H1 (cell line): ENCODE results near the gene PCDHA1. TPM values are rescaled to one million over a fixed set of nuclear protein-coding genes. Genes with fewer than 3 reads are reported as not detected.

Source experiments
- CTCF ChIA-PET: fragments of 300-600 bp; sonication (Branson Sonifier 250); formaldehyde crosslinking; loops from one replicate; lab custom pipeline; 2021; ENCODE audit not compliant: partially characterized antibody; lab: Charles Lee
- POLR2A ChIA-PET: fragments of 300-600 bp; sonication (Branson Sonifier 250); formaldehyde crosslinking; loops from one replicate; lab custom pipeline; 2021; ENCODE audit warnings: inconsistent platforms; ENCODE audit not compliant: partially characterized antibody; lab: Charles Lee
- DNase-seq, 2 experiments: peaks; one replicate each; pipeline versions ENCODE4 v3.0.0 to v3.0.0-alpha.2; 2010 to 2022; ENCODE audit warnings: low spot score in 2 of 2, low read depth in 1 of 2, mixed read lengths in 1 of 2
- FAIRE-seq: peaks from 2 replicates; lab custom pipeline; 2011; peaks lifted over from hg19 to GRCh38; lab: Jason Lieb, UNC
- H2AFZ ChIP-seq: 2 replicates; pipeline ENCODE4 v1.8.1; 2012; ENCODE audit warnings: low read length, inconsistent platforms
- H2AK5ac ChIP-seq: 2 replicates; pipeline ENCODE4 v1.6.1; 2013; ENCODE audit warnings: low read depth, low read length
- H2BK120ac ChIP-seq: replicated peaks from 2 replicates; pipeline ENCODE3; 2013; ENCODE audit warnings: low read depth, low read length, inconsistent platforms
- H2BK12ac ChIP-seq: 2 replicates; pipeline ENCODE4 v1.6.1; 2013; ENCODE audit warnings: low read depth, low read length
- H2BK15ac ChIP-seq: 2 replicates; pipeline ENCODE4 v1.6.1; 2013; ENCODE audit warnings: low read length
- H2BK20ac ChIP-seq: 2 replicates; pipeline ENCODE4 v1.6.1; 2013; ENCODE audit warnings: low read length
- H2BK5ac ChIP-seq: 2 replicates; pipeline ENCODE4 v1.6.1; 2013; ENCODE audit warnings: low read depth, low read length
- H3K14ac ChIP-seq: 2 replicates; pipeline ENCODE4 v1.6.1; 2013; ENCODE audit warnings: inconsistent platforms; ENCODE audit not compliant: insufficient read length
- H3K18ac ChIP-seq: 2 replicates; pipeline ENCODE4 v1.6.1; 2013; ENCODE audit warnings: low read length; ENCODE audit errors: extremely low read depth
- H3K23ac ChIP-seq: 2 replicates; pipeline ENCODE4 v1.6.1; 2013; ENCODE audit warnings: inconsistent platforms; ENCODE audit not compliant: insufficient read length
- H3K23me2 ChIP-seq: 2 replicates; pipeline ENCODE4 v1.6.1; 2013; ENCODE audit warnings: low read depth, low read length
- H3K27ac ChIP-seq: 2 replicates; pipeline ENCODE4 v1.6.1; 2011; ENCODE audit warnings: low read depth, low read length, inconsistent platforms
- H3K27me3 ChIP-seq, 4 experiments: replicated peaks in 1 of 4; 1 replicate in 1 of 4; 2 replicates in 3 of 4; pipeline versions ENCODE4 v1.6.1 to v1.8.1; 2011 to 2013; ENCODE audit warnings: low read length in 3 of 4, mild to moderate bottlenecking in 3 of 4, inconsistent platforms in 2 of 4, mixed read lengths in 2 of 4, moderate library complexity in 1 of 4; ENCODE audit not compliant: control insufficient read depth in 3 of 4, insufficient read depth in 3 of 4; ENCODE audit errors: extremely low read depth in 1 of 4
- H3K36me3 ChIP-seq, 4 experiments: 2 replicates each; pipeline versions ENCODE4 v1.6.1 to v1.8.1; 2011 to 2013; ENCODE audit warnings: mild to moderate bottlenecking in 4 of 4, low read length in 3 of 4, moderate library complexity in 2 of 4, control low read depth in 1 of 4, inconsistent platforms in 1 of 4; ENCODE audit not compliant: insufficient read depth in 4 of 4, control insufficient read depth in 2 of 4
- H3K4ac ChIP-seq: replicated peaks from 2 replicates; pipeline ENCODE3; 2013; ENCODE audit warnings: low read length, low read depth, mixed read lengths, inconsistent platforms; ENCODE audit not compliant: insufficient read length
- H3K4me1 ChIP-seq, 4 experiments: replicated peaks in 1 of 4; 1 replicate in 1 of 4; 2 replicates in 3 of 4; pipeline versions ENCODE4 v1.6.1 to v1.8.1; 2011 to 2013; ENCODE audit warnings: low read length in 3 of 4, inconsistent platforms in 2 of 4, mixed read lengths in 1 of 4; ENCODE audit not compliant: insufficient read depth in 4 of 4, control insufficient read depth in 3 of 4
- H3K4me2 ChIP-seq, 2 experiments: 2 replicates each; pipeline versions ENCODE4 v1.6.1 to v1.8.1; 2011 to 2013; ENCODE audit warnings: low read depth in 2 of 2, low read length in 2 of 2, control low read depth in 1 of 2, inconsistent platforms in 1 of 2, mild to moderate bottlenecking in 1 of 2; ENCODE audit not compliant: insufficient read depth in 1 of 2
- H3K4me3 ChIP-seq, 4 experiments: fragments of 200-600, 300-600 bp in 1 of 4; sonication (generic), shearing (Covaris generic), sonication (Bioruptor Twin) in 1 of 4; 2 replicates each; pipeline versions ENCODE4 v1.5.1 to v1.8.1; 2011 to 2016; ENCODE audit warnings: low read length in 4 of 4, low read depth in 3 of 4, control low read depth in 2 of 4, inconsistent platforms in 2 of 4, mild to moderate bottlenecking in 2 of 4, mixed read lengths in 1 of 4, moderate library complexity in 1 of 4; ENCODE audit not compliant: insufficient read depth in 2 of 4; ENCODE audit errors: extremely low read depth in 1 of 4
- H3K56ac ChIP-seq: replicated peaks from 2 replicates; pipeline ENCODE3; 2013; ENCODE audit warnings: low read depth, mild to moderate bottlenecking, mixed read lengths, low read length, inconsistent platforms; ENCODE audit not compliant: insufficient read length
- H3K79me1 ChIP-seq: 2 replicates; pipeline ENCODE4 v1.6.1; 2013; ENCODE audit warnings: low read depth, low read length, control low read depth
- H3K79me2 ChIP-seq, 2 experiments: 2 replicates each; pipeline versions ENCODE4 v1.6.1 to v1.8.1; 2012 to 2013; ENCODE audit warnings: low read length in 2 of 2, mild to moderate bottlenecking in 2 of 2, inconsistent platforms in 1 of 2; ENCODE audit not compliant: insufficient read depth in 2 of 2, control insufficient read depth in 1 of 2
- H3K9ac ChIP-seq, 4 experiments: replicated peaks in 1 of 4; 1 replicate in 1 of 4; 2 replicates in 3 of 4; pipeline versions ENCODE4 v1.6.1 to v1.8.1; 2011 to 2013; ENCODE audit warnings: low read depth in 3 of 4, low read length in 3 of 4, control low read depth in 2 of 4, mild to moderate bottlenecking in 2 of 4, moderate library complexity in 2 of 4, inconsistent platforms in 1 of 4; ENCODE audit errors: extremely low read depth in 1 of 4
- H3K9me3 ChIP-seq, 2 experiments: 2 replicates each; pipeline versions ENCODE4 v1.6.1 to v1.8.1; 2012 to 2013; ENCODE audit warnings: mild to moderate bottlenecking in 2 of 2, moderate library complexity in 2 of 2, control low read depth in 1 of 2, inconsistent platforms in 1 of 2, low read depth in 1 of 2, low read length in 1 of 2, mixed read lengths in 1 of 2; ENCODE audit not compliant: insufficient read depth in 2 of 2
- H4K20me1 ChIP-seq, 2 experiments: replicated peaks in 1 of 2; 2 replicates each; pipeline versions ENCODE3 to v1.8.1; 2011 to 2013; ENCODE audit warnings: inconsistent platforms in 2 of 2, low read length in 2 of 2, mild to moderate bottlenecking in 1 of 2; ENCODE audit not compliant: insufficient read depth in 2 of 2, control insufficient read depth in 1 of 2
- H4K5ac ChIP-seq: 2 replicates; pipeline ENCODE4 v1.6.1; 2013; ENCODE audit warnings: low read length, low read depth, mixed read lengths, inconsistent platforms; ENCODE audit not compliant: insufficient read length
- H4K8ac ChIP-seq: 2 replicates; pipeline ENCODE4 v1.8.0; 2013; ENCODE audit warnings: mild to moderate bottlenecking, moderate library complexity, low read length, inconsistent platforms; ENCODE audit not compliant: insufficient read depth; ENCODE audit errors: extremely low read depth
- H4K91ac ChIP-seq: replicated peaks from 2 replicates; pipeline ENCODE3; 2013; ENCODE audit warnings: low read length, mixed read lengths, inconsistent platforms; ENCODE audit not compliant: insufficient read length
- BACH1 ChIP-seq: IDR thresholded peaks from 2 replicates; pipeline ENCODE4 v1.6.1; 2012; ENCODE audit warnings: low read length, improper control_type of control experiment
- GTF2F1 ChIP-seq: IDR thresholded peaks from 2 replicates; pipeline ENCODE4 v1.6.1; 2012; ENCODE audit warnings: low read depth, low read length, improper control_type of control experiment, borderline replicate concordance
- RFX5 ChIP-seq: IDR thresholded peaks from 2 replicates; pipeline ENCODE4 v1.6.1; 2011; ENCODE audit warnings: low read depth, low read length, improper control_type of control experiment, borderline replicate concordance
- SAP30 ChIP-seq: fragments of 300-600 bp; sonication (generic); IDR thresholded peaks from 2 replicates; pipeline ENCODE4 v1.7.1; 2012; ENCODE audit warnings: low read length, moderate library complexity, mild to moderate bottlenecking, inconsistent platforms; ENCODE audit not compliant: insufficient read depth, insufficient replicate concordance
- SIN3A ChIP-seq, 2 experiments: IDR thresholded peaks in 1 of 2; conservative IDR thresholded peaks in 1 of 2; 2 replicates each; pipeline ENCODE4 v1.6.1; 2011 to 2012; ENCODE audit warnings: low read length in 2 of 2, improper control_type of control experiment in 1 of 2, low read depth in 1 of 2, mild to moderate bottlenecking in 1 of 2
- SRF ChIP-seq: IDR thresholded peaks from 2 replicates; pipeline ENCODE4 v1.6.1; 2011; ENCODE audit warnings: mild to moderate bottlenecking, low read depth, low read length, moderate library complexity
- SUZ12 ChIP-seq: fragments of 200-600 bp; sonication (generic); IDR thresholded peaks from 2 replicates; pipeline ENCODE4 v1.6.1; 2012; ENCODE audit warnings: mild to moderate bottlenecking, inconsistent platforms, low read length, moderate library complexity, mixed read lengths
- TAF7 ChIP-seq: optimal IDR thresholded peaks from 2 replicates; pipeline ENCODE3; 2011; ENCODE audit warnings: low read depth, mild to moderate bottlenecking, inconsistent platforms, low read length, moderate library complexity, borderline replicate concordance
- WGBS, 2 experiments: shearing (Covaris generic) in 1 of 2; methylation state at CpG; one replicate each; pipeline versions ENCODE4 v1.1.6 to v1.1.7; 2013 to 2015; ENCODE audit warnings: low lambda C conversion rate in 2 of 2, mixed read lengths in 2 of 2, inconsistent platforms in 1 of 2, low coverage in 1 of 2, missing lambda C conversion rate in 1 of 2; ENCODE audit not compliant: insufficient replicate concordance in 2 of 2, insufficient coverage in 1 of 2, insufficient read length in 1 of 2; ENCODE audit errors: extremely low coverage in 1 of 2, missing lambda C conversion rate in 1 of 2; 5-methylcytosine and 5-hydroxymethylcytosine counted together
- polyA plus RNA-seq, 7 experiments: library from polyadenylated mRNA; depleted of rRNA in 3 of 7; stranded (reverse) in 5 of 7; unstranded in 2 of 7; fragments of >200 nt in 5 of 7; fragments of 200-250 nt in 2 of 7; gene quantifications; 1 replicate in 5 of 7; 2 replicates in 1 of 7; 4 replicates in 1 of 7; pipeline versions ENCODE4 v1.2.1 to v1.2.3, GENCODE V29; 2011 to 2013; ENCODE audit warnings: missing spikeins in 2 of 7, mixed read lengths in 2 of 7
- total RNA-seq: library from RNA; stranded (reverse); fragmentation: NEBNext Ultra II Directional; extraction: Animal tissue kit (Norgen Biotek cat#: 25700); gene quantifications from 2 replicates; pipeline ENCODE4 v1.2.1, GENCODE V29; 2021
- TF ChIP-seq, protein P1 (sequence below), 3 experiments: IDR thresholded peaks; 1 replicate in 2 of 3; 2 replicates in 1 of 3; pipeline versions ENCODE4 v1.5.1 to v1.6.1; 2011; ENCODE audit warnings: low read length in 3 of 3, mild to moderate bottlenecking in 3 of 3, inconsistent platforms in 2 of 3, low read depth in 1 of 3, moderate library complexity in 1 of 3; ENCODE audit not compliant: insufficient read depth in 1 of 3; ENCODE audit errors: control extremely low read depth in 1 of 3
- TF ChIP-seq, protein P2 (sequence below): IDR thresholded peaks from 2 replicates; pipeline ENCODE4 v1.6.1; 2011; ENCODE audit warnings: low read length, improper control_type of control experiment

The PCDHA1 gene
- total and polyA plus RNA-seq, 2 of the 8 experiments (the other 6 are each of a cell fraction or from before 2014, with no cell fraction given), result 0.23 to 0.50 TPM

DNA sequence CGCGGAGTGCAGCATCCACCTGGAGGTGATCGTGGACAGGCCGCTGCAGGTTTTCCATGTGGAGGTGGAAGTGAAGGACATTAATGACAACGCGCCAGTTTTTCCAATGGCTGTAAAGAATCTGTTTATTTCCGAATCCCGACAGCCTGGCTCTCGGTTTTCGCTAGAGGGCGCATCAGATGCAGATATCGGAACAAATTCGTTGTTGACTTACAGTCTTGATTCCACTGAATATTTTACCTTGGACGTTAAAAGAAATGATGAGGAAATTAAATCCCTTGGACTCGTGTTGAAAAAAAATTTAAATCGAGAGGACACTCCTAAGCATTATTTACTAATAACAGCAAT lies 15.5 kb downstream of the PCDHA1 start:
- Histone ChIP-seq H3K79me2 (no peaks in the 10 kb centered on the region), H3K56ac (no peak overlapping the region), H2BK120ac (no peak overlapping the region), H3K4me2 (no peak overlapping the region; a peak in 1 of 4 replicates), H3K23me2 (no peaks in the 10 kb centered on the region), H3K14ac (no peak overlapping the region), H3K4me3 (peak overlapping the region in 1 of 4 experiments; percentile 28; a peak in 1 of 8 replicates), H3K27ac (no peak overlapping the region), H3K9ac (no peak overlapping the region), H2AFZ (no peak overlapping the region), H2BK20ac (no peak overlapping the region), H2BK5ac (no peak overlapping the region), H2BK15ac (no peak overlapping the region), H2AK5ac (no peak overlapping the region), H4K5ac (no peak overlapping the region), H3K4ac (no peak overlapping the region), H3K18ac (no peak overlapping the region), H3K9me3 (peaks cover 0 to 28% of the 10 kb centered on the region in 2 experiments; a peak in 2 of 4 replicates), H3K23ac (no peak overlapping the region), H2BK12ac (no peak overlapping the region), H3K4me1 (no peaks in the 10 kb centered on the region), H3K79me1 (no peaks in the 10 kb centered on the region), H4K8ac (no peak overlapping the region), H4K91ac (no peak overlapping the region), H3K27me3 (no peaks in the 10 kb centered on the region), H4K20me1 (no peaks in the 10 kb centered on the region), H3K36me3 (peaks cover 0 to 22% (median 0%) of the 10 kb centered on the region in 4 experiments; a peak in 3 of 8 replicates)
- WGBS, 2 experiments, result 89% methylated on average over 16 of the region's 16 CpGs; no CpG with 5 or more reads in 1 of the 2 experiments
- ChIA-PET POLR2A (no interaction called here), CTCF (interaction anchor here (0.6 to 1.6 kb wide), 9 partner anchors 8 to 243 kb away, joined by 3 to 4 read pairs (median 3); partner anchors contain the start of genes PCDHA11 and PCDHA6)
- DNase-seq, result no peak
- FAIRE-seq, result no peak
- TF ChIP-seq SIN3A (conservative IDR thresholded peaks at IDR 0.05 in 1 of 2, IDR thresholded peaks at IDR 0.05 in 1 of 2; ENCODE audit: low read depth in 1 of 2, low read length in 2 of 2) (no peak), SUZ12 (no peak), SRF (no peak), SAP30 (no peak), RFX5 (no peak), TAF7 (no peak), GTF2F1 (no peak), BACH1 (no peak)
- TF ChIP-seq, protein P1, sequence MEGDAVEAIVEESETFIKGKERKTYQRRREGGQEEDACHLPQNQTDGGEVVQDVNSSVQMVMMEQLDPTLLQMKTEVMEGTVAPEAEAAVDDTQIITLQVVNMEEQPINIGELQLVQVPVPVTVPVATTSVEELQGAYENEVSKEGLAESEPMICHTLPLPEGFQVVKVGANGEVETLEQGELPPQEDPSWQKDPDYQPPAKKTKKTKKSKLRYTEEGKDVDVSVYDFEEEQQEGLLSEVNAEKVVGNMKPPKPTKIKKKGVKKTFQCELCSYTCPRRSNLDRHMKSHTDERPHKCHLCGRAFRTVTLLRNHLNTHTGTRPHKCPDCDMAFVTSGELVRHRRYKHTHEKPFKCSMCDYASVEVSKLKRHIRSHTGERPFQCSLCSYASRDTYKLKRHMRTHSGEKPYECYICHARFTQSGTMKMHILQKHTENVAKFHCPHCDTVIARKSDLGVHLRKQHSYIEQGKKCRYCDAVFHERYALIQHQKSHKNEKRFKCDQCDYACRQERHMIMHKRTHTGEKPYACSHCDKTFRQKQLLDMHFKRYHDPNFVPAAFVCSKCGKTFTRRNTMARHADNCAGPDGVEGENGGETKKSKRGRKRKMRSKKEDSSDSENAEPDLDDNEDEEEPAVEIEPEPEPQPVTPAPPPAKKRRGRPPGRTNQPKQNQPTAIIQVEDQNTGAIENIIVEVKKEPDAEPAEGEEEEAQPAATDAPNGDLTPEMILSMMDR (IDR thresholded peaks at IDR 0.05; ENCODE audit: control extremely low read depth in 1 of 3, insufficient read depth in 1 of 3, low read depth in 1 of 3, low read length in 3 of 3), result no peak
- TF ChIP-seq, protein P2, sequence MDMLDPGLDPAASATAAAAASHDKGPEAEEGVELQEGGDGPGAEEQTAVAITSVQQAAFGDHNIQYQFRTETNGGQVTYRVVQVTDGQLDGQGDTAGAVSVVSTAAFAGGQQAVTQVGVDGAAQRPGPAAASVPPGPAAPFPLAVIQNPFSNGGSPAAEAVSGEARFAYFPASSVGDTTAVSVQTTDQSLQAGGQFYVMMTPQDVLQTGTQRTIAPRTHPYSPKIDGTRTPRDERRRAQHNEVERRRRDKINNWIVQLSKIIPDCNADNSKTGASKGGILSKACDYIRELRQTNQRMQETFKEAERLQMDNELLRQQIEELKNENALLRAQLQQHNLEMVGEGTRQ, result no peak
